GM12872 (cell line): ENCODE results near the gene KATNAL2.

Source experiments
- CTCF ChIP-seq: IDR thresholded peaks from 3 replicates; pipeline ENCODE4 v1.5.1; 2011; ENCODE audit warnings: low read depth, mild to moderate bottlenecking, low read length, moderate library complexity; ENCODE audit not compliant: insufficient read depth

The KATNAL2 gene

GRCh38 chr18:47150029-47150823 lies 232.8 kb downstream of the KATNAL2 start, which contains the start of gene HDHD2:
Gene HDHD2 (minus strand): TSS chr18:47150500. CDS start chr18:47136439, 14,061 bp downstream.
- no peak for TF ChIP-seq CTCF

DNA sequence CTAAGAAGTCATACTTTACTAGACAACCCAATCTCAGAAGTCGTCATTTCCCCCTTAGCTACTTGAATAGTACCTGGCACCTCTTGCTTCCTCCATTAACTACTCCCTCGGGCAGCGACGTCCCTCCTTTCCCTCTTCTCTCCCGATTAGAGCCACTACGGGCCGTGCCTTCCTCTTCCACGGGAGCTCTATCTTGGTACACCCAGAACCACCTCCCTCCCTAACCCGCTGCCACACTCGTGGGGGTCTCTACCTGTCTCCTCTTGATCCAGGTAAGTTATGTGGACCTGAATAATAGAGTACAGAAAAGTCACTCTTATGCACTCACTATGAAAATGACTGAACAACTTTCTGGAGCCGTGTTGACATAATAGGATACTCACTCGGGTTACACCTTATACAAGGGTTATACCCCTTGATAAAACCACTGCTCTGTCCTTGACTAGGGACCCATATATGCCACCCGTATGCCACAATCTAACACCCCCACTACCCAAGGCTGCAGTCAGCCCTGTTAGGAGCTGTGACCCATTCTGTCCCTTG lies 233.5 kb downstream of the KATNAL2 start:
- no peak for TF ChIP-seq CTCF

GRCh38 chr18:47151439-47151838 lies 234.0 kb downstream of the KATNAL2 start:
- TF ChIP-seq CTCF: no peak
